Keratinocyte (primary cell): ENCODE measurements around the gene NALCN.

Experiments
- EZH2 ChIP-seq: IDR thresholded peaks from one replicate; pipeline ENCODE4 v1.6.1; 2012; ENCODE audit warnings: inconsistent platforms, mild to moderate bottlenecking, low read length, moderate library complexity
- TF ChIP-seq, protein P1 (sequence below), 3 experiments: IDR thresholded peaks in 1 of 3; conservative IDR thresholded peaks in 1 of 3; optimal IDR thresholded peaks in 1 of 3; 2 replicates in 2 of 3; 3 replicates in 1 of 3; pipeline versions ENCODE3 to v1.5.1; 2011; ENCODE audit warnings: low read length in 3 of 3, mild to moderate bottlenecking in 3 of 3, moderate library complexity in 2 of 3, control low read depth in 1 of 3, inconsistent platforms in 1 of 3; ENCODE audit not compliant: insufficient read depth in 2 of 3; ENCODE audit errors: extremely low read depth in 1 of 3

DNA sequence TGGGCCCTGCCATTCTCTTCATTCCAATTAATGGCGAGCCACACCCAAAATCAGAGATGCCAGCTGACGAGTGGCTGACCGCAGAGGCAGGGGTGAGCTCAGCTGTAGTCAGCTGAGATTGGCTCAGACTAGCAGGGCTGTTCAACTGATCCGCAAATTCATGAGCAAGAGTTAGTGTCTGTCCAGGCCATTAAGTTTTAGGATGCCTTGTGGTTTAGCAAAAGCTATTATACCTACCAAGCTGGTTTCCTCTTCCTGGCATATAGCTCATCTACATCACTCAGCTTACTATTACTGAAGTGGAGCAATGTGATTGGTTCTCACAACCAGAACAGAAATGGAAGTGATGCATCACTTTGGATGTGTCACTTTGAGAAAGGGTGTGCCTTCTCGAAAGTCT is 148.7 kb downstream of the NALCN start:
- TF ChIP-seq, protein P1, sequence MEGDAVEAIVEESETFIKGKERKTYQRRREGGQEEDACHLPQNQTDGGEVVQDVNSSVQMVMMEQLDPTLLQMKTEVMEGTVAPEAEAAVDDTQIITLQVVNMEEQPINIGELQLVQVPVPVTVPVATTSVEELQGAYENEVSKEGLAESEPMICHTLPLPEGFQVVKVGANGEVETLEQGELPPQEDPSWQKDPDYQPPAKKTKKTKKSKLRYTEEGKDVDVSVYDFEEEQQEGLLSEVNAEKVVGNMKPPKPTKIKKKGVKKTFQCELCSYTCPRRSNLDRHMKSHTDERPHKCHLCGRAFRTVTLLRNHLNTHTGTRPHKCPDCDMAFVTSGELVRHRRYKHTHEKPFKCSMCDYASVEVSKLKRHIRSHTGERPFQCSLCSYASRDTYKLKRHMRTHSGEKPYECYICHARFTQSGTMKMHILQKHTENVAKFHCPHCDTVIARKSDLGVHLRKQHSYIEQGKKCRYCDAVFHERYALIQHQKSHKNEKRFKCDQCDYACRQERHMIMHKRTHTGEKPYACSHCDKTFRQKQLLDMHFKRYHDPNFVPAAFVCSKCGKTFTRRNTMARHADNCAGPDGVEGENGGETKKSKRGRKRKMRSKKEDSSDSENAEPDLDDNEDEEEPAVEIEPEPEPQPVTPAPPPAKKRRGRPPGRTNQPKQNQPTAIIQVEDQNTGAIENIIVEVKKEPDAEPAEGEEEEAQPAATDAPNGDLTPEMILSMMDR (optimal IDR thresholded peaks at IDR 0.05 in 1 of 3, IDR thresholded peaks at IDR 0.05 in 1 of 3, conservative IDR thresholded peaks at IDR 0.05 in 1 of 3; ENCODE audit: extremely low read depth in 1 of 3, insufficient read depth in 2 of 3, low read length in 3 of 3) = no peak
- no peak for TF ChIP-seq EZH2
